ENCODE results near the gene KRTAP6-3.

The KRTAP6-3 gene

DNA sequence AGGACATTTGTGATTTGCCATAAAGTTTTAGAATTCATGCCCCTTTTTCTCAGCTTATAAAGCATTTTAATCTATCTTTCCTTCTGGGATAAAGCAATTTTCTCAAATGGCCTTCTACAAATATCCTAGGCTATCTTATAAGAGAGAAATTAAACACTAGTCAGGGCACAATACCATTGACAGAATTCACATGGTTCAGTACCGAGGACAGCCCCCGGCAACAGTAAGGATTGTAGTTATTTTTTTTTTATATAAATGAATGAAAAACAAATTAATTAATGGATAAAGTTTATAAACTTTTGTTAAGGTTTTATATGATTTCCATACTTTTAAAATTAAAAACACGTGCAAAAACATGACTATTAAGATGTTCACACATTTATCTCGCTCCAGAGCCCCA, 35.9 kb downstream of the KRTAP6-3 start:
- DNase-seq: no peak

- DNase-seq: no peak
Measured at GRCh38 chr21:30629200-30629599, 37.0 kb downstream of the KRTAP6-3 start.

DNA sequence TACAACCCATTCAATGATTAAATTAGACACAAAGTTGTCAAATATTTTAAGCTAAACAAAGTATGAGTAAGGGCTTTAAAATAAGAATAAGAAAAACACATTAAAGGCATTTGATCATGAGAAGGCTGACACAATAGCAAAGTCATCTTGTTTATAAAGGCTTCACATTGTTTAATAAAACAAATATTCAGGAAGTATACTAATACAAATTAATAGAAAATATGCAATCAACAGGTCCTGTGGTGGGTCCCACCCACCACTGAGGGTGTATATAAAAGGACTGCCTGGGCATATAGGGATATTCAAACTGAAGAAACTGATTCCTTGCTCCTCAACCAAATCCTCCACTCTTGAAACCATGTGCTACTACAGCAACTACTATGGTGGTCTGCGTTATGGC, 42.7 kb downstream of the KRTAP6-3 start, which contains the start of gene KRTAP20-2:
TSS of gene KRTAP20-2 (plus strand) at position 301 of the 400 bp plus-strand sequence. CDS start at position 359, 58 bp downstream.
- DNase-seq: no peak

DNA sequence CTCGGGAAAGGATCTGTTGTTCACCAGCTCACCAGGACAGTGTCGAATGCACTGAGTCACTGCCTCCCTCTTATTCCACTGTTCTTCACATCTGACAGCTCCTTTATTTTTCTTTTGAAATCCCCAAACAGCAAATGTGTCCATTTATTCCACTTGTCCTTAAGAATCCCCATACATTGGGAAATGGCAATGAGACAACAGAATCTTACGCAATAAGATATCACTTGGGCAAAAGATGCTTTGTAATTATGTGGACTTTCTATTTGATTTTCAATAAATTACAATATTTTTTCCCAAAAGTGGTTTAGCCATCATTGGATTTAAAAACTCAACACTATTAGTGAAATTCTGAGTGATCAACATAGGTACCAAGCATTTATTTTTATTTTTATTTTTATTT, 46.4 kb downstream of the KRTAP6-3 start:
- no peak for DNase-seq

GRCh38 chr21:30642564-30642963, 50.3 kb downstream of the KRTAP6-3 start, which contains the start of gene KRTAP20-3:
TSS of gene KRTAP20-3 (plus strand) at chr21:30642864.
- DNase-seq: no peak

All from NCI-H1048 (cell line).